HepG2 (cell line): ENCODE results near the gene CADM4. TPM values are rescaled to one million over a fixed set of nuclear protein-coding genes. Genes with fewer than 3 reads are reported as not detected.

ENCODE experiments used
- ATAC-seq: fragments of 200-7000 bp; cut with Tn5 transposase; 3 replicates; pipeline ENCODE4 v1.9.1; 2020; ENCODE audit warnings: mild to moderate bottlenecking, moderate library complexity
- BruUV-seq: library from RNA; stranded (reverse); fragments of 400-500 nt; replicated peaks from 2 replicates; lab custom pipeline; 2021; lab: Mats Ljungman, UMichigan
- CTCF ChIA-PET: fragments of 300-600 bp; formaldehyde crosslinking; extraction: SDS; loops from one replicate; lab custom pipeline; 2021; ENCODE audit warnings: low total read pairs, inconsistent platforms, low intra/inter-chr PET ratio; lab: Yijun Ruan, JAX
- POLR2A ChIA-PET: fragments of 350-600 bp; sonication (Branson Sonifier 250); formaldehyde crosslinking; loops from one replicate; lab custom pipeline; 2020; ENCODE audit warnings: antibody characterized with exemption, inconsistent platforms; lab: Yijun Ruan, JAX
- DNase-seq: peaks from one replicate; pipeline ENCODE4 v3.0.0-alpha.2; 2015; ENCODE audit warnings: low spot score
- FAIRE-seq: peaks from 3 replicates; lab custom pipeline; 2011; peaks lifted over from hg19 to GRCh38; lab: Jason Lieb, UNC
- H2AFZ ChIP-seq: one replicate; pipeline ENCODE4 v1.6.1; 2011; ENCODE audit warnings: low read length, inconsistent platforms
- H3K27ac ChIP-seq: fragments of 300-600 bp; 3 replicates; pipeline ENCODE4 v1.8.0; 2011; ENCODE audit warnings: mixed run types, mild to moderate bottlenecking, mixed read lengths, low read length, inconsistent platforms; ENCODE audit not compliant: insufficient read depth; ENCODE audit errors: extremely low read length
- H3K27me3 ChIP-seq, 2 experiments: fragments of 200-600 bp in 1 of 2; 2 replicates in 1 of 2; 3 replicates in 1 of 2; pipeline versions ENCODE4 v1.6.0 to v1.8.0; 2011; ENCODE audit warnings: low read length in 2 of 2, mild to moderate bottlenecking in 2 of 2, moderate library complexity in 2 of 2, inconsistent platforms in 1 of 2; ENCODE audit not compliant: insufficient read depth in 2 of 2, control insufficient read depth in 1 of 2
- H3K36me3 ChIP-seq, 2 experiments: fragments of 200-600 bp in 1 of 2; replicated peaks in 1 of 2; 2 replicates in 1 of 2; 3 replicates in 1 of 2; pipeline versions ENCODE4 v1.5.1 to v1.8.0; 2011; ENCODE audit warnings: low read length in 2 of 2, inconsistent platforms in 1 of 2; ENCODE audit not compliant: insufficient read depth in 2 of 2, control insufficient read depth in 1 of 2
- H3K4me1 ChIP-seq: 2 replicates; pipeline ENCODE4 v1.5.1; 2012; ENCODE audit warnings: low read length, inconsistent platforms; ENCODE audit not compliant: insufficient read depth
- H3K4me2 ChIP-seq: 2 replicates; pipeline ENCODE4 v1.6.0; 2011; ENCODE audit warnings: low read depth, low read length, inconsistent platforms
- H3K4me3 ChIP-seq, 3 experiments: fragments of 200-600 bp in 1 of 3; sonication (generic), shearing (Covaris generic) in 1 of 3; replicated peaks in 1 of 3; 2 replicates each; pipeline ENCODE4 v1.5.1; 2011 to 2016; ENCODE audit warnings: low read length in 3 of 3, inconsistent platforms in 2 of 3, low read depth in 2 of 3, mild to moderate bottlenecking in 2 of 3, control low read depth in 1 of 3, mixed read lengths in 1 of 3; ENCODE audit not compliant: insufficient read depth in 1 of 3
- H3K79me2 ChIP-seq: one replicate; pipeline ENCODE4 v1.6.1; 2011; ENCODE audit warnings: low read length, inconsistent platforms; ENCODE audit not compliant: insufficient read depth
- H3K9ac ChIP-seq: 2 replicates; pipeline ENCODE4 v1.6.0; 2011; ENCODE audit warnings: mild to moderate bottlenecking, low read depth, low read length, inconsistent platforms; ENCODE audit not compliant: insufficient read depth
- H3K9me3 ChIP-seq: 2 replicates; pipeline ENCODE4 v1.5.1; 2012; ENCODE audit warnings: mild to moderate bottlenecking, low read length
- H4K20me1 ChIP-seq: 2 replicates; pipeline ENCODE4 v1.6.0; 2011; ENCODE audit warnings: inconsistent platforms, mild to moderate bottlenecking, low read length, moderate library complexity; ENCODE audit not compliant: insufficient read depth
- BCL3 ChIP-seq: sonication (generic); formaldehyde crosslinking; IDR thresholded peaks from 2 replicates; pipeline ENCODE4 v1.5.1; 2020; ENCODE audit warnings: mild to moderate bottlenecking, missing genetic modification reagents, moderate library complexity
- CREB3 ChIP-seq: sonication (generic); formaldehyde crosslinking; IDR thresholded peaks from 2 replicates; pipeline ENCODE4 v1.5.0; 2020; ENCODE audit warnings: missing genetic modification reagents
- FUBP1 ChIP-seq: sonication (generic); formaldehyde crosslinking; IDR thresholded peaks from 2 replicates; pipeline ENCODE4 v1.5.1; 2020; ENCODE audit warnings: missing genetic modification reagents, mild to moderate bottlenecking, borderline replicate concordance
- KDM1A ChIP-seq: IDR thresholded peaks from 2 replicates; pipeline ENCODE4 v1.6.1; 2016; ENCODE audit warnings: missing compliant biosample characterization
- KLF16 ChIP-seq, 2 experiments: sonication (generic) in 1 of 2; formaldehyde crosslinking in 1 of 2; IDR thresholded peaks; 2 replicates each; pipeline versions ENCODE4 v1.6.1 to v1.8.0; 2016 to 2023; ENCODE audit warnings: missing genetic modification reagents in 2 of 2, missing compliant biosample characterization in 1 of 2
- PHF20 ChIP-seq: sonication (generic); formaldehyde crosslinking; IDR thresholded peaks from 2 replicates; pipeline ENCODE4 v1.5.0; 2020; ENCODE audit warnings: mild to moderate bottlenecking, missing genetic modification reagents
- RAD51 ChIP-seq: fragments of 450-650 bp; IDR thresholded peaks from 2 replicates; pipeline ENCODE4 v1.6.1; 2016; ENCODE audit warnings: borderline replicate concordance
- STAG1 ChIP-seq: sonication (generic); formaldehyde crosslinking; IDR thresholded peaks from 2 replicates; pipeline ENCODE4 v1.4.0; 2020; ENCODE audit warnings: missing genetic modification reagents
- TRIM22 ChIP-seq: fragments of 450-650 bp; IDR thresholded peaks from 2 replicates; pipeline ENCODE4 v1.6.1; 2017
- ZFP91 ChIP-seq: sonication (generic); formaldehyde crosslinking; IDR thresholded peaks from 2 replicates; pipeline ENCODE4 v1.9.0; 2022; ENCODE audit warnings: missing genetic modification reagents, mild to moderate bottlenecking, borderline replicate concordance
- ZNF691 ChIP-seq: sonication (generic); formaldehyde crosslinking; IDR thresholded peaks from 2 replicates; pipeline ENCODE4 v1.4.0; 2020; ENCODE audit warnings: missing genetic modification reagents, low read depth, mild to moderate bottlenecking, borderline replicate concordance
- ZNF709 ChIP-seq: sonication (generic); formaldehyde crosslinking; IDR thresholded peaks from 2 replicates; pipeline ENCODE4 v1.5.0; 2020; ENCODE audit warnings: mild to moderate bottlenecking, missing genetic modification reagents
- ZNF790 ChIP-seq: sonication (generic); formaldehyde crosslinking; IDR thresholded peaks from 2 replicates; pipeline ENCODE4 v1.8.0; 2022; ENCODE audit warnings: missing genetic modification reagents, mild to moderate bottlenecking, borderline replicate concordance
- WGBS: methylation state at CpG from one replicate; pipeline ENCODE4 v1.1.6; 2017; ENCODE audit warnings: low lambda C conversion rate; 5-methylcytosine and 5-hydroxymethylcytosine counted together
- in situ Hi-C: cut with HindIII; loops from 2 replicates; pipeline ENCODE4 v1.10.0; 2017; ENCODE audit warnings: low pct_unique_long_range_greater_than_20kb; ENCODE audit not compliant: extremely low pct_ligation_motif_present
- intact Hi-C: fragments of 100-400 bp; cut with micrococcal nuclease; formaldehyde crosslinking; loops from one replicate; pipeline ENCODE4 v1.10.0; 2022; ENCODE audit not compliant: unreplicated experiment
- polyA plus RNA-seq, 8 experiments: library from polyadenylated mRNA; depleted of rRNA in 3 of 8; stranded (reverse) in 7 of 8; unstranded in 1 of 8; fragments of >200 nt; fragmentation: Illumina TruSeq in 4 of 8; extraction: Trizol in 4 of 8; gene quantifications; 2 replicates each; pipeline versions ENCODE4 v1.2.1 to v1.2.3, GENCODE V29; 2011 to 2016; ENCODE audit warnings: low read depth in 4 of 8, missing spikeins in 1 of 8, mixed read lengths in 1 of 8; ENCODE audit not compliant: insufficient read depth in 1 of 8
- total RNA-seq, 5 experiments: library from RNA; depleted of rRNA; stranded (reverse); fragments of >200 nt; fragmentation: Illumina TruSeq; extraction: Trizol; gene quantifications; 2 replicates each; pipeline ENCODE4 v1.2.3, GENCODE V29; 2016; ENCODE audit warnings: low read depth in 1 of 5

Gene CADM4
- total and polyA plus RNA-seq, 2 of the 13 experiments (the other 11 are each of a cell fraction or from before 2014, with no cell fraction given): 8.5 to 16.0 TPM

GRCh38 chr19:43651758-43652545, 12.3 kb upstream of the CADM4 start:
- no peaks in the 10 kb centered on the region for H3K79me2 ChIP-seq
- peak overlapping the region; percentile 59 to 75 (median 69) for H3K4me3 ChIP-seq
- H4K20me1 ChIP-seq: no peaks in the 10 kb centered on the region
- intact Hi-C loops: loop anchor here (1.0 to 2.0 kb wide), 3 partner anchors 55 to 117 kb away; partner anchors contain the start of genes IRGQ and ZNF576
- peak overlapping the region; percentile 81 for H2AFZ ChIP-seq
- BruUV-seq: TSS peak; percentile 77
- peak overlapping the region; percentile 62 for H3K27ac ChIP-seq
- no peaks in the 10 kb centered on the region for H3K36me3 ChIP-seq
- DNase-seq: peak; percentile 75
- peak overlapping the region; percentile 74 for H3K4me2 ChIP-seq
- WGBS: 24% methylated on average over 13 of the region's 14 CpGs
- peak; percentile 93 for ATAC-seq
- in situ Hi-C loops: loop anchor here (5.0 kb wide), 2 partner anchors 55 to 95 kb away; partner anchors contain the start of genes IRGQ and ZNF576
- CTCF ChIA-PET: interaction anchor here (1.1 to 2.1 kb wide), 4 partner anchors 57 to 220 kb away, joined by 3 to 14 read pairs (median 8); partner anchors contain the start of genes IRGQ and ZNF576
- no peaks in the 10 kb centered on the region for H3K9me3 ChIP-seq
- peak; percentile 90 for FAIRE-seq
- POLR2A ChIA-PET: interaction anchor here (1.0 to 1.6 kb wide), 3 partner anchors 16 to 97 kb away, joined by 3 to 6 read pairs (median 5); no protein-coding TSS in a partner anchor
- no peaks in the 10 kb centered on the region for H3K27me3 ChIP-seq
- H3K9ac ChIP-seq: peak overlapping the region; percentile 70
- H3K4me1 ChIP-seq: peaks cover 8% of the 10 kb centered on the region
- TF ChIP-seq ZNF790 (no peak), PHF20 (CRISPR knock-in tag) (0 out of 2 replicates have a peak, but pooled peaks have one; percentile 38), ZFP91 (CRISPR knock-in tag) (peak; percentile 38; the same call in 1 of the 2 replicates), RAD51 (no peak), STAG1 (CRISPR knock-in tag) (peak; percentile 85), ZNF709 (CRISPR knock-in tag) (no peak), CREB3 (CRISPR knock-in tag) (no peak), KLF16 (CRISPR knock-in tag; IDR thresholded peaks at IDR 0.05) (0 out of 4 replicates have a peak, but pooled peaks of 1 of the 2 experiments have one; percentile 20), TRIM22 (no peak), FUBP1 (CRISPR knock-in tag) (no peak), KDM1A (CRISPR knock-in tag) (0 out of 2 replicates have a peak, but pooled peaks have one; percentile 59), BCL3 (0 out of 2 replicates have a peak, but pooled peaks have one; percentile 16), ZNF691 (CRISPR knock-in tag) (peak; percentile 20; the same call in 1 of the 2 replicates)
